HG02678 (cell line): ENCODE data around the gene GABRA4.
A peak's percentile ranks its signal among the peaks of the same experiment; 100 is the strongest.

Experiments used
- ATAC-seq: cut with Tn5 transposase; IDR thresholded peaks from one replicate; pipeline ENCODE4 v1.9.1; 2021; ENCODE audit warnings: mild to moderate bottlenecking, moderate library complexity; ENCODE audit not compliant: unreplicated experiment

The GABRA4 gene

DNA sequence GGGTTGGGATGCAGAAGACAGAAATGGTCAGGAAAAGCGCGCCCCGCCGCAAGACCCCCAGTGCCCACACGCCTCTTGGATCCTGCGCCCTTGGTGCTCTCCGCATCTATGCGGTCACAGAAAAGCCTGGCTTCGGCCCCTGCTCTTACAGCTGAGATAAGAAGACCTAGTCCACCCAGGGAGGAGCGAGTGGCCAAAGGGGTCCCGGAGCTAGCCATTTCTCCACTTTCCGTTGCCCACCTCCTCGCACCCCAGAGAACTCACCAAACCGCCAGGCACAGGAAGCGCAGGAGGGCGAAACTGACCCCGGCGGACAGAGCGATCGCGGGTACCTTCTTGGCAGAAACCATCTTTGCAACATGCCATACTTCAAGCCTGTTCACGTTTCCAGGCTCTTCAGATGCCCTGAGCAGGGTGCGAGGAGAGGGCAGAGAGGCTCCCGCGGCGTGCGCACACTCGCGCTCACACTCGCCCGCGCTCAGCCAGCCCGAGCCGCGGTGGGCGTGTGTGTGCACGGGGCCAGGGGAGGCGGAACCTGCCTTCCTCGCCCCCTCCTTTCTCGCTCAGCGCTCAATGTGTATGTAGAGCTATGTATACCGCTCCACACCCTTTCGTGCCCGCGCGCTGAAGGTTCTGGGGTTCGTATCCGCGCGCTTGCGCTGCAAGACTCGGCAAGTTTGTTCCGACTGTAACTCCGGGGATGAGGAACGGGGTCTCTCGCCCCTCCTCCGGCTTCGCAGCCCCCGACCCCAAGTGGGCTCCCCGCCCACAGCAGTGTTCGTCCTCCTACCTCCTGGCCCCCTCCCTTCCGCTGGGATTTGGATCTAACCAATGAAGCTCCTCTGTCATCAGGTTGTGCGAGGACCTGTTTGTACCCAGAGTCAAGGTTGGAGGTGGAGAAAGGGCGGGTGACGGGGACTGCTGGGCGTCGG is at the start of gene GABRA4:
GABRA4 (minus strand) TSS at position 507 of the 932 bp plus-strand sequence; CDS start at position 350, 157 bp downstream.
- no peak for ATAC-seq

DNA sequence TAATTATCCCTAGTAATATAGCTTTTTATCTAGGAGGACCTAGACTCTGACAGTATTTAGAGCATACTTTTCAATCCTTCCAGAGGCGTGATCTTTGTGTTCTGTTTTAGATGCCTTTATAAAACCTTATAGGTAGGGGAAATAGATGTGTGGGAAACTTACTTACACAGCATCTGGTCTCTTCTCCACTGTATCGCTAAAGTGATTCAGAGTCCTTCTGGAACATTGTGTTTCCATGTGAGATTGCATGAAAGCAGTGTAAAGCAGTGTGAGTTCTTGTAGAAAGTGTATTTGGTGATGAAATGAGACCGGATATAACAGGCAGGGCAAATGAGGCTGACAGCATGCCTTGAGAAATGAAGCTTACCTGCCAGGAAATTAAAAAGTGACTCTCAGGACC is 47.4 kb upstream of the GABRA4 start:
- ATAC-seq, result no peak

DNA sequence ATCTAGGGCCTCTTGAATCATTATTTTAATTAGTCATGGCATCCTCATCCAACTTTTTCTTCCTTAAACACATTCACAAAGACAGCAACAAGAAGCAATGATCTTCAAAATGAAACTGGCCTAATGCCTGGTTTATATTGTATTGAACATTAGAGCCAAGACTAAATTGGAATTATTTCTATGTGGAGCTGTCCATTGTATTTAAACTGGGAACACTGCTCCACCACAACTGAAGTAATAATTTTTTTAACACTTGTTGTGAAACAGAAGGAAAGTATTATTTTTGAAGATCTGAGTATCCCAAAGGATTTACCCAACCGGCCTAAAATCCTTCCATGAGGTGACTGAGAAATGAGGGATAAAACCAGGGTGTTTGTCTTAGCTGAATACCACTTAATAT is 44.9 kb upstream of the GABRA4 start:
- ATAC-seq, result no peak

DNA sequence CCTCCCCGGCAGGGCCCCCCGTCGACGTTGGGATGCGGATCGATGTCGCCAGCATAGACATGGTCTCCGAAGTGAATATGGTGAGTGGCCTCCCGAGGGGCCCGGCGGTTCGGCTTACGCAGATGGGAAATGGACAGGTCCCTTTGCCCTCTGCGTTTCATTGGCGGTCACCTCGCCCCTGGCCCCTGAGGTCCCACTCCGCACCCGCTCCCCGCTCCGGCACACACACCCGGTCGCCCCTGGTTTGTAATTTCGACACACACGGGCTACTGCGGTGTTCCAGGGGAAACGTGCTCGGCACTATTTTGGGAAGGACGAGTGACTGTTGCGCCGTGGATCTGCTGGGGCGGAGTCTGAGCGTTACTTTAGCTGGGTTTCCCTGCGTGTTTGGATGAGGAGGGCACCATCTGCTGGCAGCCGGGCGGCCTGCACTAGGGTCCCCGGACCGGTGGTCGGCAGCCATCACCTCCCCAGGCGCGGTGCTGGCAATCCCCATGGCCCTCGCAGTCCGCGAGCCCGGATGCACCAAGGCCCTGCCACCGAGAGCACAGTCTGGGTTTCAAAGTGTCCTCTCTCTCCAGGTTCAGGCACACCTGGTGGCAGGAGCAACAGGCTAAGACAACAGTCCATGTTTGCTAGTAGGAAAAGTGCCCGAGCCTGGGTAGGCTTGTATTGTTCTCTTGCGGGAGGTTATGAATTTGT is 39.2 kb upstream of the GABRA4 start:
- peak; percentile 95 for ATAC-seq

DNA sequence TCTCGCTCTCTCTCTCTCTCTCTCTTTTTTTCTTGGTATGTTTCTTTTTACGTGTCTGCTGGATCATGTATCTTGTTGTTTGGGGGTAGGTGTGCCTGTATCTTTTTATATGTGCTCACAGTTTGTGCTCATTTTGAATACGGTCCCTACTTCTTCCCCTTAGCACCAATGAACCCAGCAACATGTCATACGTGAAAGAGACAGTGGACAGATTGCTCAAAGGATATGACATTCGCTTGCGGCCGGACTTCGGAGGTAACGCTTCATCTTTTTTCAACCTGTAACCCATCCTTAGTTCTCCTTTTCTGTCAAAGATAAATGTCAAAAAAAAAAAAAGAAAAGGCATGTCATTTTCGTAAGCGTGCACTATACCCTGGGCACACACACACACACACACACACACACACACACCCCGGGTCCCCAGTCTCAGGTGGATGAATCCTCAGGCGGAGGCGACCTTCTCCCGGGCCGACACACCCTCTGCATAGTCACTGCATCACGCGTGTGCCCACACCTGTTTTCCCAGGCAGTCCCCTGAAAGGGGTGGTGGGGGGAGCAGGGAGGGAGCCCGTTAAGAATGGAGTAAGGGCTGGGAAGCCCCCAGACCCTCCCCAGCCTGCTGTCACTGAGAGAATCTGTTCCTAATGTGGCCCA is 38.5 kb upstream of the GABRA4 start:
- no peak for ATAC-seq

DNA sequence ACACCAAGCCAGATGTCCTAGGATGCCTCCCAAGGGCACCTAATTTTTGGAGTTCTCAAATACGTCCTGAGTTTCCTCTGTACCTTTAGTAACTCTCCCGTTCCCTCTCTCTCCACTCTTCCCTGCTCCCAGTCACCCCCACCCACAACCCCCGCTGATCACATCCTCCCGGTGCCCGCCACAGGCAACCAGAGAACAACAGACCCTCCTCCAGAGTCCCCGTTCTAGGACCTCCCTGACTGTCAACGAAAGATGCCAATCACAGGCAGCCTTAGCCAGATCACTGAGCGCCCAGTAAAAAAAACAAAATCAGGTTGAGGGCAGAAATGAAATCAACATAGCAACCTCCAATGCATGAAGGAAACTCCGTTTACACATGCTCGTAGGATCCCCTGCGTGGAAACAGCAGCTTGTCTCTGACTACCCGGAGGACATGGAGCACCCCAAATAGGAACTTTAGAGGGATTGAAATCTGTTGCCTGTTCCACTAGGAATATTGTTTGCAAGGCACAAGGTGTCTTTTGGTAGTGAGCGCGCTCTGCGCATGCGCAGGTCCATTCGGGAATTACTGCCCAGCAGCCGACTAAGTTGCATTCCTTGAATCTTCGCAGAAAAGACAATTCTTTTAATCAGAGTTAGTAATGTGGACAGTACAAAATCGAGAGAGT is 37.8 kb upstream of the GABRA4 start, which contains the start of gene GABRB1:
GABRB1 (plus strand) TSS at position 557 of the 668 bp plus-strand sequence.
- ATAC-seq, result no peak

DNA sequence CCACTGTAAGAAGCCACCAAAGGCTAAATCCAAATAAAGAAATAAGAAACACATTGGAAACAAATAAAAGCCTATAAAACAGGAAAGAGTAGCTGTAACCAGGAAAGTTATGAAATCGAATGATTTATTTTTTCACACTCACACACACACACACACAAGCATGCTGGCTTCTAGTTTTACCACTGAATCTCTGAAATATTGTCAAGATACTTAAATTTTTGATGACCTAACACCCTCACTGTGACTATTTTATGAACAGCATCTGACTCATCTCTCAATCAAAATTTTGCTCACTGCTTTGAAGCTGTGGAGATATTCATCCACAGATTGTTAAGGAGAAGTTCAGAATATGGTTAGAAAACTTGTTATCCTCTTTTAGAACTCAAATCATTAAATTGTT is 24.1 kb upstream of the GABRA4 start:
- ATAC-seq, result no peak

DNA sequence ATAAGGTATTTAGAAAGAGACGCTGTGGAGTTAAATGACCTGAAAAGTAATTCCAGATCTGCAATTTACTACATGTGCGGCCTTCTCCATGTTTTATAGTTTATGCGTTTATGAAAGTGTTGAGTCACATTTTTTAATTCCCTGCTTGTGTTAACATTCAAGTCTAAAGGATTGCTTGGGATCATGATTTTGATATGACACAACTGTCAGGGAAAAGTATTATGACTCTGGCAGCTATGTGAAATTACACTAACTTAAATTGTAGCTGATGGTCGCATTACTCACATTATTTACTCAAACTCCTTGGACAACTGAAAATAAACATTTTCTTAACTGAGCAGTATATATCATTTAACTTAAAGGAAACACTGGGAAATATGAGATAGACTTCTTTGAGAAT is 23.7 kb upstream of the GABRA4 start:
- ATAC-seq, result no peak

DNA sequence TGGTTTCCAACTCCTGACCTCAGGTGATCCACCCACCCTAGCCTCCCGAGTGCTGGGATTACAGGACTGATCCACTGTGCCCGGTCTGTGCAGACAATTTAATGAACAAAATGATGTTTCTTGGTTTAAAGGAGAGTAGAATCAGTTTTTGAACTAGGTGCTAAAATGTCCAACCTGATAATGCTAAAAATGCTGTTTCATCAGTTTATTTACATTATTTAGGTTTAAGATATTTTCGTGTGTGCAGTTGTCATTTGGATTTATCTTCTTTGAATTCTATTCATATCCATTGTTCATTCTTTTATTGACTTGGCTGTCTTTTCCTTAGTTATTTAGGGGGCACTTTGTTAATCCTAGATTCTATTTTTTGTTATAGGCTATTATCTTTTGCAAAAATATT is 20.0 kb upstream of the GABRA4 start:
- no peak for ATAC-seq

DNA sequence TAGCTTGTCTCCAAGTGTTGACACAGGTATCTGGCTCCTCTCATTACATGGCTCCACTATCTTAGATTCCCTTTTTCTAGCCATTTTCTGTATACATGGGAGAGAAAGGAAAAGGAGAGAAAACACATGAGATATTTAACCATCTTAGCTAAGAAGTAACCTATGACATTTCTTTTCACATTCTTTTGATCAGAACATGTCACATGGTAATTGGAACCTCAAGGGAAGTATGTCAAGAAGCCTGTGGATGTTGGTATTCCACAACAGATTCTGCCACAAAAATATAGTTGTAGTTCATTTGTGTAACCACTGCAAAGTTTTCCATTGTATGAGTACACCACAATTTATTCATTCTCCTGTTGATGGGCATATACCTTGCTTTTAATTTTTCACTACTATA is 19.3 kb upstream of the GABRA4 start:
- ATAC-seq, result no peak

DNA sequence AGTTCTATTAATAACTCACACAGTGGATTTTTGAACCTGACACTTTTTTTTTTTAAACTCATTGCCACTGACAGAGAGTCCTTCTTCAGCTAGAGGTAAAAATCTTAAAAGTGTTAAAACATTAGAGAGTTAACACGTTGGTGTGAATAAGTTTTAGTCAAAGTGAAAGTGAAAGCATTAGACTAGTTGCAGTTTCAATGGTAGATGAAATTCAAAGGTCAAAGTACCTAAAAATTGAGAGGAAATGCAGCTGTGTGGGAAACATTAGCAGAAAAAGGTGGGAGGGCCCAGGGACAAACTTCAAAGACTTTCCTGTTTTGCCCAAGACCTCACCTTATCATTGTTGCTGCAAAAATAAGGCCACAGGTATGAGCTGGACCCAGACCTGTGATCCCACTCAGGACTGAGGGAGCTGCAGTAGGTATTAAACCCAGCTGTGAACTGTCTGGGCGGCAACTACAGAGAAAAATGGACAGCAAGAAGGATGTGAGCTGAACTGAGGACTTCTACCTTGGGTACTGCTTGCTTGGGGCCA is 17.6 kb upstream of the GABRA4 start:
- ATAC-seq, result peak; percentile 94

DNA sequence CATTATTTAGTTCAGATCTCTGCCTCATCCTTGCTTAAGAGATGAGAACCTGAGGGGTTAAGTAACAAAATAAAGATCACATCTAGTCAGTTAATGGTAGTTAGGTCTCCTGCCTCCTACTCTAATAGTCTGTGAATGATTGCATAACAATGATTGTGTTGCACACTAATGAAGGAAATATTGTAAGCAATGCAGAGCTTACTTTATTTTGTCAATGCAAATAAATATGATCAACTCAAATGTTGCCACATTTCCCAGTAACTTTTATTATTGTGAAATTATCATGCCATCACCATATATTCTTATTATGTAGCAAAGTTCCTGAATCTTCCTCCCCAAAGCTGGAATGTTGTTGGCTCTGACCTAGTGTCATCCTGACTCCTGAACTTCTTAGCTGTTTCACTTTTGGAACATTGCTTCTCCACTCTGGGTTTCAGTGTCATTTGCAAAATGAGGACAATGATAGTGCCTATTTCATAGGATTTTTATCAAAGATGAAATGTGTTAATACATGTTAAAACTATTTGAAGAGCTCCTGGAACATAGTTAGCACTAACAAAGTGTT is 17.0 kb upstream of the GABRA4 start:
- peak; percentile 11 for ATAC-seq

DNA sequence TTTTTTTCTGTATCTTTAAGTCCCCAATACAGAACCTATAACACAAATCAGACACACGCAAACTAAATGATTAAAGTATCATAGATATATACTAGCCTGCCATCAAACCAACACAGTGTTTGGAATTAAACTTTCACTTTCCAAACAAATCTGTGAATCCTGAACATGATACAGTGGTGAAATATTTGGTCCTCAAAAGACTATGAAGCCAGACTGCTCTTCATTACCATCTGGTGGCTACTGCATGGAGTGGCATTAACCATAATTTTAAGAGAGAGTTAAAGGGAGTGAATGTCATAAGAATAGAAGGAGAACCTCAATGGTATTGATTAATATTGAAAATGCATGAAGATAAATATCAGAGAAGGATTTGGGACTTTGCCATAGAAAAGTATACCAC is 9.2 kb upstream of the GABRA4 start:
- no peak for ATAC-seq

DNA sequence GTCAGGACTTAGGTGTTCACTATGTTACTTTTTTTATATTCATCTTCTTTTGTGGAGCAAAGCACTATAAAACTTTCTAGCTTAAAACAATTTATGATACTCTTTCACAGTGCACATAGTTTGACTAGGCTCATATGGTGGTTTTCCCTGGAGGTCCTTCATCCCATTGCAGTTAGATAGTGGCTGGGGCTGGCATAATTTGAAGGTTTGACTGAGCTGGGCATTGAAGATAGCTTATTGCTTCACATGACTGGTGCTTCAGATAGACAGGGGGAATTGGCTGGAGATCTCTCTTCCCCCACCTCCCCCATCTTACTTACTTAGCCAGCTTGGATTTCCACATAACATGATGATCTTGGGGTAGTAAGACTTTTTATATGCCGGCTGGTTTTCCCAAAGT is 7.0 kb upstream of the GABRA4 start:
- ATAC-seq, result no peak

DNA sequence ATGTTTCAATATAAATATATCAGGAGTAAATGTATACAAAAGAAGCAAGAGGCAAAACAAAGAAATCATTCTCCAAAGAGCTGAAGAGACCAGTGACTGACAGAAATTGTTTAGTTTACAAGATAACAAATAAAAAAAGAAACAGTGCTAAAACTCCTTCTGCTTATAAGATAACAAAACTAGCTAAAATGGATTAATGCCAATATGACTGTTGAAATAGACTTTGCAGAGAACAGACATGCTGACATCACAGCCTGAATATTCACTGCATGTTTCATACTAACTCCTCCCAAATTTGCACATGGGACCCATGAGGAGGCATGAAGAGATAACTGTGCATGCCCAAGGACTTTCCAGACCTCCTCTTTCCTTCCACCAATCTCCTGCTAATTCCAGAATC is 6.2 kb upstream of the GABRA4 start:
- no peak for ATAC-seq

DNA sequence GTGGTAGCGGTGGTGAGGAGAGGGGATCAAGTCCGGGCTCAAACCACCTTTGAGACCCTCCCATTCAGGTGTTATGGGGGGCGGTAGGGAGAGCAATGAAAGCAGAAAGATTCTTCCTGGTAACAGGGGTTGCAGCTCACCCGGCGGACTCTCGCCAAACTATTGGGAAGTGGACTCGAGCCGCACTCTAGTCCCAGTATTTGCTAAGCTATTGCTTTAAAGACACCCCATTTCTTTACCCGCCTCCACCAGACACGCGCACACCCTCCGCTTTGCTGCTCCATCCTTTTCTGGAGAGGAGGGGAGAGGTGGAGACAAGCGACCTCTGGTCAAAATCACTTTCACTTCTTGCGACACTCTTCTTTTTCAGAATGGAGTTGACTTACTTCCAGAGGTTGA is 625 bp upstream of the GABRA4 start:
- no peak for ATAC-seq

DNA sequence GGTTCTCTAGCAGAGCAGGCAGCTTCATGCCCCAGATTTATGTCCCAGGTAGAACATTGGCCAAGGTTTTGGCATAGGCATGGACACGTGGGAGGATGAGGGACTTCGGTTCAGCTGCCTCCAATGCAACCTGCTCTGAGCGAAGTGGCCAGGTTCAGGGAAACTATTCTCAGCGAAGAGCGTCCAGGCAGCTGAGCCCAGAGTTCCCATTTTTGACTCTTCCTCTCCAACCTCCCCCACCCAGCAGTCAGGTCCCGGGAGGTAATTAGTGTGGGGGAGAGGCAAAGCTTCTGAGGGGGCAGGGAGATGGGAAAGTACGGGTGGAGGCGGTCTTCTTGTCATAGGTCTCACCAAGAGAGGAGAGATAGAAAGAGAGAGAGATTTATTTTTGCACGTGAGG is 1.0 kb downstream of the GABRA4 start:
- no peak for ATAC-seq

DNA sequence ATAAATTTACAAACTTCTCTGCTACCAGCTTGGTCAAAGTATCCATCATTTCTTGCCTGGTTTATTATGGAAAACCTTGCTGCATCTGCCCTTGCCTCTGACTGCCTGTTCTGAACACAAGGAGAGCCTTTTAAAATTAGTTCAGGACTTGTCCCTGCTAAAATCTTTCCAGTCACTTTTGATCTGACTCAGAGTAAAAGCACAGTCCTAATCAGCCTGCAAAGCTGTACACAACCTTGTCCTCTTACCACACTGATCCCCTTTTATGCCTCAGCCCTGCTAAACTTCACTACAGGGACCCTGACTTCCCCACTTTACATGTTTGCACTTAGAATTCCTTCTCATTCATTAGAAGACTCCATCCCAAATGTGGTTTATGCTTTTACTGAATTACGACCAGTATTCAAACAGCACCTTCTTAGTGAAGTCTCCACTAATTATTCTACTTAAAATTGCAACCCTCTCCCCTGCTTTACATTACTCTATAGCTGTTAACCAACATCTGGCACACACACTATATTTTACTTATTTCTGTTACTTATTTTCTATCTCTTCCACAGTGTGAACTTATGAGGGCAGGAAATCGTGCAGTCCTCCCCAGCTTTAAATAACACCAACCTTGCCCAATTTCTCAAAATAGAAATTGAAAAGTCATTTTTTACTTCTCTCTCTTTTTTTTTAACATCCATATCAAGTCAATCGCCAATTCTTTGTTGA is 6.3 kb downstream of the GABRA4 start:
- no peak for ATAC-seq

DNA sequence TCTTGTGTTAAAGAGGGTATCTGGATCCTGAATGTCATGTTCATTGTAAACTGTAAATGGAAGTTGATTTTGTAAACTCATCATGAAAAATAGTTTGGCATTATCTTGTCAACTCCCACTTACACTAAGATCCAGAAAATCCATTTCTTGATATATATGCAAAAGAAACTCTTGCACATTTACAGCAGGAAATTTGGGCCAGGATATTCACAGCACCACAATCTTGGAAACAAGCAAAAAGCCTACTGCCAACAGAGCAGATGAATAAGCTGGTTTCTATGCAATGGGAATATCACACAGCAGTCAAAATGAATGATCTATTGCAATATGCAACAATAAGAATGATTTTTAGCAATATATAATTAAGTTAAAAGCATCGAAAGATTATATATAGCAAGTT is 8.6 kb downstream of the GABRA4 start:
- ATAC-seq, result no peak

DNA sequence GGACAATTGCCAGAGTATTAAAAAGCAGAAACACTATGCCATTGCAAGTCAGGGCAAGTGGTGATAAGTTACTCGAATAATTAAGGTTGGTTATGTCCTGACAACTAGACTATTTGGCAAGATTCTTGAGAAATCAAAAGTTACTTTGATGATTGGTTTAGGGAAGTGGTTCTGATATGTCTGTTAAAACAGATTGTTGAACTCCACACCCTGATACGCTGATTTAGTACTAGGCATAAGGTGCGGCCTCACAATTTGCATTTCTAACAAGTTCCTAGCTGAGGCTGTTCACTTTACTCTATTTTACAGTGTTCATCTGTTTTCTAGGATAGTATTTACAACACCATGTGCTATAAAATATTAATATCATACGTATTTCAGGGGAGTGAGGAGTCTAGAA is 12.5 kb downstream of the GABRA4 start:
- ATAC-seq, result no peak
